GM10266 (cell line): ENCODE data around the gene RPS17.

Source experiments
- DNase-seq: peaks from one replicate; pipeline ENCODE4 v3.0.0; 2012; ENCODE audit errors: extremely low spot score
- TF ChIP-seq, protein P1 (sequence below): IDR thresholded peaks from 2 replicates; pipeline ENCODE4 v1.5.1; 2012; ENCODE audit warnings: mild to moderate bottlenecking, low read depth; ENCODE audit not compliant: control insufficient read depth, insufficient read depth; ENCODE audit errors: missing control alignments

Gene RPS17

DNA sequence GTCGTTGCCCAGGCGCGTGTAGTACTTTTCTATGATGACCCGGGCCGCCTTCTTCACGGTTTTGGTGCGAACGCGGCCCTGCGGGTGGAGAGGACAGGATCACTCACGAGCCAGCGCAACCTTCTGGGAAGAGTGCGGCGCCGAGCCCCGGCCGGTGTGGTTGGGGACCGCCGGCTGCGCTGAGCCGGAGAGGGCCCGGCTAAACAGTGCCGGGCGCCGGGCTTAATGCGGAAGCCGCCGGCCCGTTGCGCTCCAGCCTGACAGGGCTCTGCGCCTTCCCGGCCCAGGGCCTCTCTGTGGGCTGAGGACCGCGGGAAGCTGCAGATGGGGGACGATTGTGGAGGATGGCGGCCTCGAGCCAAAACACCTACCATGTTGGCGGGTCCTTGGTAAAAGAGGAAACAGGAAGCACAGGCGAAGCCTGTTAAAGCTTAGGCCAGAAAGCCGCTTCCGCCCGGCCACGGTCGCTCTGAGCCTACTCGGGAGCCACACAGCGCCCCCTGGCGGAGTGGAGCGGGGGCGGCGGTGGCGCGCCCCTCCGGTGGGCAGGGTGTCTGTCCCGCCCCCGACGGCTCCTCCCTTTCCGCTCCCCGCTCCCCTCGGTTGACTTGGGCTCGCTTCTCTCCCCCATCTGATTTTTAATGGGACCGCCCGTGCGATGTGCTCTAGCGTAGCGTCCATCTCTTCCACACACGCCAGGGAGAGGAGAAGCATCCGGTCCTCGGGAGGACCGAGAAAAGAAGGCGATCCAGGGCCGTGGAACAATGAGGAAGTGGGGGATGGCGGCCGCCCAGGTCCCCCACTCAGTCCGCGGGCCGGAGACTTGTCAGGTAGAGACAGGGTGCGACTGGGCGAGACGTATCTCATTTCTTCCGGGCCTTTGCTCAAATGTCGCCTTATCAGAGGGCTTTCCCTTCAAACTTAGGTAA lies at the start of gene RPS17:
TSS of gene RPS17 (minus strand) at position 403 of the 929 bp plus-strand sequence. CDS start at position 374, 29 bp downstream.
- peak; percentile 98 for DNase-seq

DNA sequence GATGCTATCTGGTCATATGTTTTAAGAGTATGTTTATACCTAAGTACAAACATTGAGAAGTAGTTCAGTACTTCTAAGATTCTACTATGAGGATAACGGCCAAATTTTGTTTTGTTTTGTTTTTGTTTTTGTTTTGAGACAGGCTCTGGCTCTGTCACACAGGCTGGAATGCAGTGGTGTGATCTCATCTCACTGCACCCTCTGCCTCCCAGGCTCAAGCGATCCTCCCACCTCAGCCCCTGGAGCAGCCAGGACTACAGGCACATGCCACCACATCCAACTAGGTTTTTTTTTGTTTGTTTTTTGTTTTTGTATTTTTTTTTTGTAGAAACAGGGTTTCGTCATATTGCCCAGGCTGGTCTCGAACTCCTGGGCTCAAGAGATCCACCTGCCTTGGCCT lies 47.5 kb upstream of the RPS17 start:
- no peak for DNase-seq
- TF ChIP-seq, protein P1, sequence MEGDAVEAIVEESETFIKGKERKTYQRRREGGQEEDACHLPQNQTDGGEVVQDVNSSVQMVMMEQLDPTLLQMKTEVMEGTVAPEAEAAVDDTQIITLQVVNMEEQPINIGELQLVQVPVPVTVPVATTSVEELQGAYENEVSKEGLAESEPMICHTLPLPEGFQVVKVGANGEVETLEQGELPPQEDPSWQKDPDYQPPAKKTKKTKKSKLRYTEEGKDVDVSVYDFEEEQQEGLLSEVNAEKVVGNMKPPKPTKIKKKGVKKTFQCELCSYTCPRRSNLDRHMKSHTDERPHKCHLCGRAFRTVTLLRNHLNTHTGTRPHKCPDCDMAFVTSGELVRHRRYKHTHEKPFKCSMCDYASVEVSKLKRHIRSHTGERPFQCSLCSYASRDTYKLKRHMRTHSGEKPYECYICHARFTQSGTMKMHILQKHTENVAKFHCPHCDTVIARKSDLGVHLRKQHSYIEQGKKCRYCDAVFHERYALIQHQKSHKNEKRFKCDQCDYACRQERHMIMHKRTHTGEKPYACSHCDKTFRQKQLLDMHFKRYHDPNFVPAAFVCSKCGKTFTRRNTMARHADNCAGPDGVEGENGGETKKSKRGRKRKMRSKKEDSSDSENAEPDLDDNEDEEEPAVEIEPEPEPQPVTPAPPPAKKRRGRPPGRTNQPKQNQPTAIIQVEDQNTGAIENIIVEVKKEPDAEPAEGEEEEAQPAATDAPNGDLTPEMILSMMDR: no peak

More for the DNA sequence above, at the start of gene RPS17:
- TF ChIP-seq, protein P1: peak; percentile 94

DNA sequence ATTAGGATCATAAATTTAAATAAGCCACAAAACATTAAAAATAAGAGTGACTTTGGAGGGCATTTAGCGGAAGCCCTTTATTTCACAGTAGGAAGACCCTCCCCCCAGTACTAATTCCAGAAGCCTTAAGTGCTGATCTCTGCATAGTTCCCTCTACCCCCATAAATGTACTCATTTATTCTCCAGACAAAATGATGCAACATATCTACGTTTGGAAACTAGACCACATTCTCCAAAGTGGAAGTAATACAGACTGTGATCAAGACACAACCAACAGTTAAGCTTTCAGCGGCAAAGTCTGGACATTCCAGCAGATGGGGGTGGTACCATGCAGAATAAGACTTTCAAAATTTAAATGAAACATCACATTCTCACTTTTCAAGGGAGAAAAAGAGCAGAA lies 44.8 kb upstream of the RPS17 start:
- TF ChIP-seq, protein P1: no peak
- no peak for DNase-seq

DNA sequence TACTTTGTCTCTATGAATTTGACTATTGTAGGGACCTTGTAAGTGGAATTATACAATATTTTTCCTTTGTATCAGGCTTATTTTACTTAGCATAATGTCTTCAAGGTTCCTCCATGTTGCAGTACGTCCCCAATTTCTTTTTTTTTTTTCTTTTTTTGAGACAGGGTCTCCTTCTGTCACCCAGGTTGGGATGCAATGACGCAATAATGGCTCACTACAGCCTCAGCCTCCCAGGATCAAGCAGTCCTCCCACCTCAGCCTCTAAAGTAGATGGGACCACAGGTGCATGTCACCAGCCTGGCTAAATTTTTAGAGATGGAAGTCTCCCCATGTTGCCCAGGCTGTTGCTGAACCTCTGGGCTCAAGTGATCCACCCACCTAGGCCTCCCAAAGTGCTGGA lies 40.5 kb upstream of the RPS17 start:
- TF ChIP-seq, protein P1: no peak
- DNase-seq: no peak

DNA sequence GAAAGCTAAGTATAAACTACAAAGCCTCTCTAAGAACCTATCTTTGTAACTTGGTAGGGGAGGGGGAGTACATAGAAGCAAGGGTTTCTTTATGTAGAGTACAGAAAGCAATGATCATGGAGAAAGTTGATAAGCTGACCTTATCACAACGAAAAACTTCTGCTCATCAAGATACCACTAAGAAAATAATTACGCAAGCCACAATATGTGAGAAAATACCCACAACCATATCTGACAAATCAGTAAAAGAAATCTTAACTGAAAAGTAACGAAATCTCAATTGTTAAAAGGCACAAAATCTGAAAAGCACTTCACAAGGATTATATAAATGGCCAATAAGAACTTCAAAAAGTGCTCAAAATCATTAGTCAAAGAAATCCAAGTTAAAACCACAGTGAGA lies 35.1 kb upstream of the RPS17 start:
- DNase-seq: no peak
- TF ChIP-seq, protein P1: no peak

DNA sequence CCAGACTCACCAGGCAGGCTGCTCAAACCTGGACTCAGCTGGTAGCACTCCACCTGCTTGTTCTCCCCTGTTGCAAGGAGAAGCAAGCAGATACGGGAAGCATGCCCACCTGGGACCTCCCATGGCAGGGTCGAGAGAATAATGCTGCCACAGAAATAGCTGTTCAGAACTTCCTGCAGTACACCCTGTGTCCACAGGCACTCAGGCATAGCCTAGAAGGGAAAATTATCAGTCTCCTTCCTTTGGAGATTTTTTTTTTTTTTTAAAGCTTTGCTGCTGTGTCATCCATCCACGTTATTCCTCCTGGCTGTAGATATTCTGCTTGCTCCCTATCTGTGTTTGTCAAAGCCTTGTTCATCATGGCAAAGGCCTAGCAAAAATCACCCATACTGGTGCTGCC lies 32.7 kb upstream of the RPS17 start:
- no peak for DNase-seq
- TF ChIP-seq, protein P1: no peak

DNA sequence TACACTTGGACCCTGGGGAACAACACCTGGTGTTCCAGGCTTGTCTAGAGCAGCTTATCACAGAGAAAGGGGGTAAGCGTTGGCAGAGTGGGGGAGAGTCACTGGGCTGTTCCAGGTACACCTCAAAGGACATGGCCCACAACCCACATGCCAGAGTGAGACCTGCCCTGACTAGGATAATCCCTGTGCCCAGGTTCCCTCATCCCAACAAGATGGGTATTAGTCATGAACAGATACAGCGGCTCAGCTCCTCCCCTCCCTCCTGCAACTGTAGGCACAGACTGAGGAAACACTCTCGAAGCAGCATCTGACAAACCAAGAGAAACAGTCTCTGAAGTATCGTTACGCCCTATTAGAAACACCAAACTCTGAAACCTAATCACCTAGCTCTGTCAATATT lies 32.1 kb upstream of the RPS17 start:
- TF ChIP-seq, protein P1: no peak
- no peak for DNase-seq
